Activated CD8-positive, alpha-beta memory T cell treated with anti-CD3 and anti-CD28 coated beads for 36 hours (primary cell): ENCODE results near the gene MYO5A. TPM values are rescaled to one million over a fixed set of nuclear protein-coding genes. Genes with fewer than 3 reads are reported as not detected.
"Not testable (repeated sequence)": the region's sequence is repeated elsewhere in the genome, so short reads cannot be mapped to it uniquely, and the experiment has no call there.

Experiments
- CTCF ChIA-PET: fragments of 350-600 bp; sonication (Branson Sonifier 250); formaldehyde crosslinking; loops from one replicate; lab custom pipeline; 2021; ENCODE audit warnings: antibody characterized with exemption; lab: Charles Lee
- POLR2A ChIA-PET: fragments of 350-600 bp; sonication (Branson Sonifier 250); formaldehyde crosslinking; loops from one replicate; lab custom pipeline; 2021; ENCODE audit warnings: antibody characterized with exemption; lab: Charles Lee
- total RNA-seq, 2 experiments: library from RNA; stranded (reverse); gene quantifications; one replicate each; pipeline ENCODE4 v1.2.3, GENCODE V29; 2021

MYO5A gene
- total RNA-seq, 2 experiments from 2014 or later, result 28.6 to 30.3 TPM

DNA sequence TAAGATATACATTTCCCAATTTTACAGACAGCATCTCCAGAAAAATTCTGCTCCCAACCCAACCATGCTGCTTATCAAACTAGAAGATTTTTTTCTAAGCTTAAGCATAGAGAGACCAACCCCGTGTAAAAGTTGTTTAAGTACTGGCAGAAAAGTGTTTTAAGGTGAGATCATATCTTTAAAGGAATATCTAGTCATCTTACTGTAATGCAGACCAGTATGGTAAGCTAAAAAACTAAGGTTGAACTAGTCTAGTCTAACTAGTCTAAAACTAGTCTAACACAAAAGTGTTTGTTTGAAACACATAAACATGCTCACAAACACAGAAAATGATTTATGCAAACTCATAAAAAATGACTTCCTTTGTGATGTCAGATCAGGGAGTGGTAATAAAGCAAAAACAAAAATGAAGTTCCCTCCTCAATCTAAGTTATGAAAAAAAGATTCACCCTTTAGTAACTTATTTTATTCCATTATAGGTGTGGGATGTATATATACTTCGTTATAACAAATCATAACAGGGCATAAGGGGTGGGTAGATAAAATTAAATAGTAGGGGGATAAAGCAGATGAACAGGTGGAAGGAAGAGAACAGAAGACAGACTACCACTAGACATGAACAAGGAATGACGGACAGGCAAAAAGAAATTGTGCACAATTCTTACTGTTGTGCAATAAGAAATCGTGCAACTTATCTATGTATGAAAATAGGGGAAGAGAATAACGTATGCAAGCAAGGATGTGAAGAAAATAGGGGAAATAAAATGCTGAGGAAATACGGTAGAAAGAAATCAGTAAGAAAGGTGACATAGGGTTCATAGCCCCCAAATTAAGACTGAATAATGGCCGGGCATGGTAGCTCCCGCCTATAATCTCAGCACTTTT lies 10.0 kb downstream of the MYO5A start:
- CTCF ChIA-PET, result no interaction called here
- POLR2A ChIA-PET, result no interaction called here

DNA sequence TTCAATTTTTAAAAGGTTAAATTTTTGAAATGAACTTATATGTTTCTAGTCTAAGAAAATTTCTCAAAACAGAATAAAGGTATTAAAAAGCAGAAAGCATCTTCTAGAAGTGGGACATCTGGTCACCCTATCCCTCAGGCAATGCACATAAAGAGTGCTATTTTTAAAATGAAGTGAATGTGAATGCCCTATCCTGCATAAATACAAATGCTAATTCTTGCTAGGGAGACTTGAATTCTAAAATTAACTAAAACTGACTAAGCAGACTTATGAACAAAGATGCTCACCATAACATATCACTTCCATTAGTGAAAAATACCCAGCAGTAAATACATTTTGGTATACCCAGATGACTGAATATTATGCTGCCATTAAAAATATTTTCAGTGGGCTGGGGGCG lies 11.7 kb downstream of the MYO5A start:
- CTCF ChIA-PET, result no interaction called here
- POLR2A ChIA-PET, result no interaction called here

DNA sequence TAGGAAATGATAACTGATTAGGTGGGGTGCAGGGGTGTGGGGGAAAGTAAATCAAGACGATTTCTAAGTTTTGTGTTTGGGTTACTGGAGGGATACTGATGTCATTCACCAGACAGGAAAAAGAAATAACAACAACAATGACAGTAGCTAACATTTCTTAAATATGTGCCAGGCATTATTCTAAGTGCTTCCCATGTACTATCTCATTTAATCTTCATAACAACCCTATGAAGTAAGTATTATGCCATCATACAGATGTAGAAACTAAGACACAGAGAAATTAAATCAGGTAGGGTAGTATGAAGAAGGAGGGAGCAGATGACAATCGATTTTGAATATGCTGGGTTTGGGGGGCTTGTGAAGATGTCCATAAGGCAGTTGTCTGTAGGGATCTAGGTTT lies 13.3 kb downstream of the MYO5A start:
- CTCF ChIA-PET, result no interaction called here
- POLR2A ChIA-PET, result no interaction called here

DNA sequence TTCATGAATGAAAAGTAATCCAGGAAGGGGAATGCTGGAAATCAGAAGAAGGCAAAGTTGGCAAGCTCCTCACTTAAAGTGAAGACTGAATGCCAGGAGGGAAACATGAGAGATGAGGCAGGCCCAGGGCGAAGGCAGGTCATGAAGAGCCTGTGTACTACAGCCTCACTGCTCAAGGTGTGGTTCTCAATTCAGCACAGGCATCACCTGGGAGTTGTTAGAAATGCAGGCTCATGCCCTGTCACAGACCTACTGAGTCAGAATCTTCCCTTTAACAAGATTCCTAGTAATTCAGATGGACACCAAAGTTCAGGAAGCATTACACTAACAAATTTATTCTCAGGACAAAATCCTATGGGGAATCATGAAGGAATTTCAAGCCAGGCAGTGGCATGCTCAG lies 14.2 kb downstream of the MYO5A start:
- ChIA-PET CTCF (no interaction called here), POLR2A (no interaction called here)

DNA sequence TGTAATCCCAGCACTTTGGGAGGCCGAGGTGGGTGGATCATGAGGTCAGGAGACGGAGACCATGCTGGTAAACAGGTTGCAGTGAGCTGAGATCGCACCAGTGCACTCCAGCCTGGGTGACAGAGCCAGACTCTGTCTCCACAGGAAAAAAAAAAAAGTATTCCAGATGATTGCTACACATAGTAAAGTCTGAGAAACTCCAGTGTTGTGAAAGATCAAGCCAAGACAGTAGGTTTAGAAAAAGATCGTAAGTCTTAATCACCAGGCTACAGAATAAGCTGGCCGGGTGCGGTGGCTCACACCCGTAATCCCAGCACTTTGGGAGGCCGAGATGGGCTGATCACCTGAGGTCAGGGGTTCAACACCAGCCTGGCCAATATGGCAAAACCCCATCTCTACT lies 15.8 kb downstream of the MYO5A start:
- CTCF ChIA-PET, result not testable (repeated sequence)

DNA sequence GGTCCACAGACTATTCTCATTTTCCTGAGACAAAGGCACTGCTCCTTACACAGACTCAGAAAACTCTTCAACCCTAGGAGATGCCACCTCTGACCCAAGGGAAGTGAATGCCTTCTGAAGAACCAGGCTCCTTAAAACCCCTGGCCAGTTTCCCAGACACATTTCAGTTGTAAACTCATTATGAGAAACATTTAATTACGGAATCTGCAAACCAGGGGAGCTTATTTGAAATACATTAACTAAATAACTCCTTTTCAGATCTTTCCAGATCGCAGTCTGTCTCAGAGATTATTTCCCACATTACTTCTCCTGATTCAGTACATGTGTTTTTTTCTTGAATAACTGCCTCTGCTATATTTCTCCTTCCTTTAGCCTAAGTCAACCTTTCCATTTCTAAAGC lies 17.6 kb downstream of the MYO5A start:
- CTCF ChIA-PET, result interaction anchor here (1.0 kb wide), 1 partner anchor 17 kb away, joined by 3 read pairs; the partner anchor contains the start of gene MYO5A
- POLR2A ChIA-PET, result no interaction called here

More for the DNA sequence above, 15.8 kb downstream of the MYO5A start:
- POLR2A ChIA-PET, result not testable (repeated sequence)

DNA sequence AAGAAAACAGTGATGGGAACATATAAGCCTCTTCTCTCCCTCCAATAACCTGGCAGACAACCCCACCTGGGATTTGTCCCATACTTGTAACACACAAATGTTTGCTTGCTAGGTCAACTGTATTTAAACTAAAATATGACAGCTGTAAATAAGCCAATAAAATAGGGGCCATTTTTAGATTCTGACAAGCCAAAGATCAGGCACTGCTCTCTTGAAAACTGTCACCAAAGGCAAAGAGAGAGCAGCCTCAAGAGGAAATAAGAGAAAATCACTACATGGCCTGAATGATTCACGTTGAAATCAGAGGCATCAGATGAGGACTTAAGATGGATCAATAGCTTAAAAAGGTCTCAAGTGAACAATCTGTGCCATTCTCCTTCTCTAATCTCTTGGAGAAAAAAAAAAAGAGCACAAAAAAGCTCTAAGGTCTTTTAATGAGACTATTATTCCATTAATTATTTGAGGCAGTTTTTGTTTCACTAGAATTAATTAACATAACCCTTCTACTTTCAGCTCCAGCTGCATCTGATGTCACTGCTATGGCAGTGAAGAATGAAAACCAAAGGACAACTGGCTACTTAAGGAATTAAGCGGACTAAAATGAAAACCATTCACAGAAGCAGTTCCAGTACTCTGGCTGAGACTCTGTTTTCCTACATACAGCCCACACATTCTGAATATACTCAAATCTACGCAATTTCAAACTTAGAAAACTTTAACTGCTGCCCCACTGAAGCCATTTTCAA lies 19.0 kb downstream of the MYO5A start:
- ChIA-PET POLR2A (no interaction called here), CTCF (no interaction called here)

DNA sequence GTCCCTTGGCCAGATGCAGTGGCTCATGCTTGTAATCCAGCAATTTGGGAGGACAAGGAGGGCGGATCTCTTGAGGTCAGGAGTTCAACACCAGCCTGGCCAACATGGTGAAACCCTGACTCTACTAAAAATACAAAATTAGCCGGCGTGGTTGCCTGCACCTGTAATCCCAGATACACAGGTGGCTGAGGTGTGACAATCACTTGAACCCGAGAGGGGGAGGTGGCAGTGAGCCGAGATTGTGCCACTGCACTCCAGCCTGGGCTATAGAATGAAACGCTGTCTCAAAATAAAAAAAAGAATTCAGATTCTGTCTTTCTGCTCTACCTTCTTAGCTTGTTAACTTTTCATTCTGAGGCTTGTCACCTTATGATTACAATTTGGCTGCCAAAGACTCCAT lies 22.1 kb downstream of the MYO5A start:
- CTCF ChIA-PET, result interaction anchor here (0.7 kb wide), 1 partner anchor 33 kb away, joined by 3 read pairs; no protein-coding TSS in a partner anchor

DNA sequence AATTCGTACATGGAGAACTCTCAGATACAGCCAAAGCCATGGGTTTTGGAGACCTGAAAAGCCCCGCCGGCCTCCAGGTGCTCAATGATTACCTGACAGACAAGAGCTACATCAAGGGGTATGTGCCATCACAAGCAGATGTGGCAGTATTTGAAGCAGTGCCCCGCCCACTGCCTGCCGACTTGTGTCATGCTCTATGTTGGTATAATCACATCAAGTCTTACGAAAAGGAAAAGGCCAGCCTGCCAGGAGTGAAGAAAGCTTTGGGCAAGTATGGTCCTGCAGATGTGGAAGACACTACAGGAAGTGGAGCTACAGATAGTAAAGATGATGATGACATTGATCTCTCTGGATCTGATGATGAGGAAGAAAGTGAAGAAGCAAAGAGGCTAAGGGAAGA lies 23.5 kb downstream of the MYO5A start:
- POLR2A ChIA-PET, result interaction anchor here (1.0 kb wide), 1 partner anchor 9 kb away, joined by 3 read pairs; no protein-coding TSS in a partner anchor
- CTCF ChIA-PET, result no interaction called here

More for the DNA sequence above, 22.1 kb downstream of the MYO5A start:
- POLR2A ChIA-PET, result interaction anchor here (0.7 kb wide), 1 partner anchor 48 kb away, joined by 3 read pairs; no protein-coding TSS in a partner anchor

DNA sequence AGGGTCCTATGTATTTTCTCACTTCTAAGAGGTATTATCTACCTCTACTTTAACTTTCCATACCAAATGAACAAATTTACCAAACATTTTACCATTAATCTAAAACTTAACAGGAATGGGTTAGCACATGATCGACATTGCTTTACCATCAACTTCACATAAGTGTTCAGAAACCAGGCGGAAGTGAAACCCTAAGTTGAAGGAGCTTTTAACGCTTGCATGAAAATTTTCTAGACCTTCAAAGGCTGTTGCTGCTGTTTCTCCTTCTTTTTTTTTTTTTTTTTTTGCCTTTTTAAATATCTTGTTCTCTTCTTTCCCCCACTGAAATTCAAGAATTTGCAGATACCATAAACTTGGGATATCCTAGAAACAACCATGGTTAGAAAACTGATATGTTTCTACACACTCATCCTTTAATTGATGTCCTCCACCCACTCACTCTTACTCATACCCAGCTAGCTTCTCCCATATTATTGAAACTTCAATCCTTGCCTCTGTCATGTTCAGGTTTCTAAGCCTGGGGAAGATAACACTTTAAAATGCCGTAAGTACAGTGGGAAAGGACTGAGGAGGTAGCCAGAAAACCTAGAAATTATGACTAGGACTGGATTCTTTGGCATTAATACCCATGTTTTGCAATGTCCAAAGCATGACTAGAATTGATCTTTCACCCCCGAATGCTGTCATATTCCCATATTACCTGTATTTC lies 24.7 kb downstream of the MYO5A start:
- POLR2A ChIA-PET, result interaction anchor here (0.6 kb wide), 3 partner anchors 57 to 246 kb away, joined by 3 to 6 read pairs (median 4); no protein-coding TSS in a partner anchor
- CTCF ChIA-PET, result interaction anchor here (0.6 kb wide), 2 partner anchors 110 to 405 kb away, joined by 3 to 5 read pairs; no protein-coding TSS in a partner anchor

DNA sequence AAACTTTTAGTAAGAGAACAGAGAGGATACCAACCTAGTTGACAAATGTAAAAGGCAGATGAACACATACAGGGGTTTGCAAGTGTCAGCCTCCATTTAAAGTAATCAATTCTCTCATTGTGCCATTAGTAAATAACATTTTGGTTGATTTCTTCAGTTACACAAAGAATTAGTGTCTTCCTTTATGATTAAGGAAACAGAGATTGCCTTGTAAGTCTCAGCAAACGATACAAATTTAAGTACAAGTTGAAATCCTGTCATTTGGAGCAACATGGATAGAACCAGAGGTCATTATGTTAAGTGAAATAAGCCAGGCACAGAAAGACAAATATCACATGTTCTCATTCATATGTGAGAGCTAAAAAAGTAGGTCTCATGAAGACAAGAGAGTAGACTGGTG lies 26.1 kb downstream of the MYO5A start:
- ChIA-PET CTCF (no interaction called here), POLR2A (no interaction called here)

DNA sequence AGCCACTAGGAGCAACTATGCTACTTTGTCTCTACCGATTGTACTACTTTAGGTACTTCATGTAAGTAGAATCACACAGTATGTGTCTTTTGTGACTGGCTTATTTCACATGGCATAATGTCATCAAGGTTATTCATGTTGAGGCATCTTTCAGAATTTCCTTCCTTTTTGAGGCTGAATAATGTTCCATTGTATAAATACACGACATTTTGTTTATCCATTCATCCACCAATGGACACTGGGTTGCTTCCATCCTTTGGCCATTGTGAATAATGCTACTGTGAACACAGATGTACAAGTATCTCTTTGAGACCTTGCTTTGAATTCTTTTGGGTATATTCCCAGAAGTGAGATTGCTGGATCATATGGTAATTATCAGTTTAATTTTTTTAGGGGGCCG lies 29.2 kb downstream of the MYO5A start:
- ChIA-PET POLR2A (no interaction called here), CTCF (no interaction called here)

DNA sequence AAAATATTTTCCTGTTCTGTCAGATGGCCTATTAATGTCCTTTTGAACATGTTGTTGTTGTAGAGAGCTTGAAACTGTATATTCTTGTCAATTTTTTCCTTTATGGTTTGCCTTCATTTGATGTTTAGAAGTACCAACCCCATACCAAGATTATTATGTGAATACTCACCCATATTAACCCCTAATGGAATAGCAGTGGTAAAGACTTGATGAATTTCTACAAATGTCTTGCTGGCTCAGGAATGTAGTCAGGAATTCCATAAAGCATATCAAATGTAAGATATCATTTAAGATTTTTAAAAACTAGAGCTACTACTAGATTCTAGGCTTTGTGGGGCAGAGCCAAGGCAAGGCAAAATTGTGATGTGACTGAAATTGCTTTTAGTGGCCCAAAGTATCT lies 30.0 kb downstream of the MYO5A start:
- CTCF ChIA-PET, result no interaction called here
- POLR2A ChIA-PET, result no interaction called here

DNA sequence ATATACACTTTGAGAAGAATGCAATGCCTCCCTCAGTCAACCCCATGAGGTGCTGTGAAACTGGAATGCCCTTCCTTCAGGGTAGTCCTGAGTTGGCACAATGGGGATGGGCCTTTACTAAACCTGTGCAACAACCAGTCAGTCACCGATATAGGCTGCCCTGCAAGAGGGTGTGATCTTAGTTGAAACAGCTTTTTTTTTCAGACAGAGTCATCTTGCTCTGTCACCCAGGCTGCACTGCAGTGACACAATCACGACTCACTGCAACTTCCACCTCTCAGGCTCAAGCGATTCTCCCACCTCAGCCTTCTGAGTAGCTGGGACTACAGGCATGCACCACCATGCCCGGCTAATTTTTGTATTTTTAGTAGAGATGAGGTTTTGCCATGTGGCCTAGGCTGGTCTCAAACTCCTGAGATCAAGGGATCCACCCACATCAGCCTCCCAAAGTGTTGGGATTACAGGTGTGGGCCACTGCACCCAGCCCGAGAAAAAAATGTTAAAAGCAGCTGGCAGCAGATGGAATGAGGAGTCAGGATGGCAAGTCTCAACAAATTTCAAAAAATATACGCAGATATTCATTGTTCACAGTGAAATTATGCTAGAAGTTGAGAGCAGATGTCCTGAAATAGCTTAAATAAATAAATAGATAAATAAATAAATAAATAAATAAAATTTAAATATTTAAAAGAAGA lies 31.8 kb downstream of the MYO5A start:
- POLR2A ChIA-PET, result interaction anchor here (0.9 kb wide), 1 partner anchor 8 kb away, joined by 3 read pairs; no protein-coding TSS in a partner anchor
- CTCF ChIA-PET, result interaction anchor here (0.6 to 1.0 kb wide), 2 partner anchors 54 to 62 kb away, joined by 3 read pairs; no protein-coding TSS in a partner anchor

DNA sequence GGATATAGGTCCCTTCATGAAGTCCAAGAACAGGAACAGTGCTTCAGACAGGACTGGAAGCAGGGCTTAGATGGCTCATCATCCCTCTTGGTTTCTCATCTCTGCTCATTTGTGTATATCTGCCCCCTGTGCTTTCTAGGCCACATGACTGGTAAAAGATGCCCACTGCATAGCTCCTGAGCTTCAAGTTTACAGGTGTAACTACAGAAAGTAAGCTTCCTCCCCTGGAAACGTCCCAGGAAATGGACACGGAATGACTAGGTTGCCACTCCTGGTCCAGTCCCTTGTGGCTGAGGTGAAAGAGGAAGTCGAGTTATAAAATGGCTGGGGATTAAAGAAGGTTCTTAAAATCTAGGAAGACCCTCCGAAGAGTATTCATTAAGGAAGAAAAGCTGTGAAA lies 32.5 kb downstream of the MYO5A start:
- CTCF ChIA-PET, result no interaction called here
- POLR2A ChIA-PET, result interaction anchor here (0.9 to 1.1 kb wide), 2 partner anchors 9 to 30 kb away, joined by 3 to 4 read pairs; no protein-coding TSS in a partner anchor

DNA sequence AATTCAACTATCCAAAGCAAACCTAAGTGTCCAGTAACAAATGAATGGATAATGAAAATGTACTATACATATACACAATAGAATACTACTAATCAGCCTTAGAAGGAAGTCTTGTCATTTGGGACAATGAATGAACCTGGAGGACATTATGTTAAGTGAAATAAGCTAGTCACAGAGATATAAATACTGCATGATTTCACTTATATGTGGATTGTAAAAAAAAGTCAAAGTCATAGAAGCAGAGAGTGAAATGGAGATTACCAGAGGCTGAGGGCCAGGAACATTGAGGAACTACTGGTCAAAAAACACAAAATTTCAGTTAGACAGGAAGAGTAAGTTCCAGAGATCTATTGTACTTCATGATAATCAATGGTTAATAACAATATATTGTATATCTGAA lies 33.6 kb downstream of the MYO5A start:
- ChIA-PET CTCF (no interaction called here), POLR2A (no interaction called here)

DNA sequence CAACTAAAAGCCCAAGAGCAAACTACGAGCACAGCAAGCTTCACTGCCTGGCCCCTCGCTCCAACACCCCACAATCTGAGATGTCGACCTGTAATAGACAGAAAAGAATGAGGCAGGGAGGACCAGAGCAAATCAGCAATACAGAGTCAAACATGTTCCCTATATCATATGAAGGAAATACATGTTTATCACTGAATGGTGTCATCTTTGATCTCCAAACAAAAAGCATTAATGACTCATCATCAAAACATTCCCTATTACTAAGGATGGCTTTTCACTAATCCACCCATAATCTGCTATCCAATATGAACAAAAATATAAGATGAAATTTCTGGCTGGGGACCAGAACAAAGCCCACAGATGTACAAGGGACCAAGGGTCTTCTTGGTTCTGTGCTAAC lies 34.7 kb downstream of the MYO5A start:
- POLR2A ChIA-PET, result no interaction called here
- CTCF ChIA-PET, result no interaction called here

DNA sequence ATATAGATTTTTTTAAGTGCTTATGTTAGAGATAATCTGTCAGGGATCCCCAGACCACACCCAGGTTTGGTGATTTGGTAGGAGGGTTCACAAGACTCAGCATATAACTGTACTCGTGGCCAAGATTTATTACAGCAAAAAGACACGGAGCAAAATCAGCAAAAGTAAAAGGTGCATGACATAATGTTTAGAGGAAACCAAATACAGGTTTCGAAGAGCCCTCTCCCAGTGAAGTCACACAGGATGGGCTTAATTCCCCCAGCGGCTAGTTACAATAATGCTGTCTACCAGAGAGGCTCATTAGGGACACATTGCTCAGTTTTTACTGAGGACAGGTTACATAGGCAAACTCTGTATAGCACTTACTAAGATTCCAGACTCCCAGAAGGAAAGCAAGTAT lies 36.5 kb downstream of the MYO5A start:
- ChIA-PET POLR2A (no interaction called here), CTCF (no interaction called here)

DNA sequence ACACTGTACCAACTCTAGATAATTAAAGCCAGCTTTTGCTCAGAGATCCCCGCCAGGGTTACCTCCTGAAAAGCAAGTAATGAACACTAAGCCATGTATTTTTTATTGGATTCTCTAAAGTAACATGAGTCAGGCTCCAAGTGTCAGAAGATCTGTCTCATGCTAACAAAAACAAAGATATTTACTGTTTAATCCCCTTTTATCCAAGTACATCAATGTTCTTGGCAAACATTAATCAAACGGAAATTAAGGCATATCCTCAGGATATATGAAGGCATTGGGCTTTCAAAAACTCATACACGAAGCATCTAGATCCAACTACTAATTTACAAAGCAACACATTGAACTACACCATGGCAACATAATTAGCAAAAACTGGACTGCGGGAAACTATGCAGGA lies 37.2 kb downstream of the MYO5A start:
- ChIA-PET CTCF (no interaction called here), POLR2A (no interaction called here)
